H1 (cell line): ENCODE measurements around the gene TSNAXIP1. TPM values are rescaled to one million over a fixed set of nuclear protein-coding genes. Genes with fewer than 3 reads are reported as not detected.
A peak's percentile ranks its signal among the peaks of the same experiment; 100 is the strongest.

ENCODE experiments used
- CTCF ChIA-PET: fragments of 300-600 bp; sonication (Branson Sonifier 250); formaldehyde crosslinking; loops from one replicate; lab custom pipeline; 2021; ENCODE audit not compliant: partially characterized antibody; lab: Charles Lee
- POLR2A ChIA-PET: fragments of 300-600 bp; sonication (Branson Sonifier 250); formaldehyde crosslinking; loops from one replicate; lab custom pipeline; 2021; ENCODE audit warnings: inconsistent platforms; ENCODE audit not compliant: partially characterized antibody; lab: Charles Lee
- DNase-seq, 2 experiments: peaks; one replicate each; pipeline versions ENCODE4 v3.0.0 to v3.0.0-alpha.2; 2010 to 2022; ENCODE audit warnings: low spot score in 2 of 2, low read depth in 1 of 2, mixed read lengths in 1 of 2
- FAIRE-seq: peaks from 2 replicates; lab custom pipeline; 2011; peaks lifted over from hg19 to GRCh38; lab: Jason Lieb, UNC
- H2AFZ ChIP-seq: 2 replicates; pipeline ENCODE4 v1.8.1; 2012; ENCODE audit warnings: low read length, inconsistent platforms
- H2AK5ac ChIP-seq: 2 replicates; pipeline ENCODE4 v1.6.1; 2013; ENCODE audit warnings: low read depth, low read length
- H2BK120ac ChIP-seq: replicated peaks from 2 replicates; pipeline ENCODE3; 2013; ENCODE audit warnings: low read depth, low read length, inconsistent platforms
- H2BK12ac ChIP-seq: 2 replicates; pipeline ENCODE4 v1.6.1; 2013; ENCODE audit warnings: low read depth, low read length
- H2BK15ac ChIP-seq: 2 replicates; pipeline ENCODE4 v1.6.1; 2013; ENCODE audit warnings: low read length
- H2BK20ac ChIP-seq: 2 replicates; pipeline ENCODE4 v1.6.1; 2013; ENCODE audit warnings: low read length
- H2BK5ac ChIP-seq: 2 replicates; pipeline ENCODE4 v1.6.1; 2013; ENCODE audit warnings: low read depth, low read length
- H3K14ac ChIP-seq: 2 replicates; pipeline ENCODE4 v1.6.1; 2013; ENCODE audit warnings: inconsistent platforms; ENCODE audit not compliant: insufficient read length
- H3K18ac ChIP-seq: 2 replicates; pipeline ENCODE4 v1.6.1; 2013; ENCODE audit warnings: low read length; ENCODE audit errors: extremely low read depth
- H3K23ac ChIP-seq: 2 replicates; pipeline ENCODE4 v1.6.1; 2013; ENCODE audit warnings: inconsistent platforms; ENCODE audit not compliant: insufficient read length
- H3K23me2 ChIP-seq: 2 replicates; pipeline ENCODE4 v1.6.1; 2013; ENCODE audit warnings: low read depth, low read length
- H3K27ac ChIP-seq: 2 replicates; pipeline ENCODE4 v1.6.1; 2011; ENCODE audit warnings: low read depth, low read length, inconsistent platforms
- H3K27me3 ChIP-seq, 4 experiments: replicated peaks in 1 of 4; 1 replicate in 1 of 4; 2 replicates in 3 of 4; pipeline versions ENCODE4 v1.6.1 to v1.8.1; 2011 to 2013; ENCODE audit warnings: low read length in 3 of 4, mild to moderate bottlenecking in 3 of 4, inconsistent platforms in 2 of 4, mixed read lengths in 2 of 4, moderate library complexity in 1 of 4; ENCODE audit not compliant: control insufficient read depth in 3 of 4, insufficient read depth in 3 of 4; ENCODE audit errors: extremely low read depth in 1 of 4
- H3K36me3 ChIP-seq, 4 experiments: 2 replicates each; pipeline versions ENCODE4 v1.6.1 to v1.8.1; 2011 to 2013; ENCODE audit warnings: mild to moderate bottlenecking in 4 of 4, low read length in 3 of 4, moderate library complexity in 2 of 4, control low read depth in 1 of 4, inconsistent platforms in 1 of 4; ENCODE audit not compliant: insufficient read depth in 4 of 4, control insufficient read depth in 2 of 4
- H3K4ac ChIP-seq: replicated peaks from 2 replicates; pipeline ENCODE3; 2013; ENCODE audit warnings: low read length, low read depth, mixed read lengths, inconsistent platforms; ENCODE audit not compliant: insufficient read length
- H3K4me1 ChIP-seq, 4 experiments: replicated peaks in 1 of 4; 1 replicate in 1 of 4; 2 replicates in 3 of 4; pipeline versions ENCODE4 v1.6.1 to v1.8.1; 2011 to 2013; ENCODE audit warnings: low read length in 3 of 4, inconsistent platforms in 2 of 4, mixed read lengths in 1 of 4; ENCODE audit not compliant: insufficient read depth in 4 of 4, control insufficient read depth in 3 of 4
- H3K4me2 ChIP-seq, 2 experiments: 2 replicates each; pipeline versions ENCODE4 v1.6.1 to v1.8.1; 2011 to 2013; ENCODE audit warnings: low read depth in 2 of 2, low read length in 2 of 2, control low read depth in 1 of 2, inconsistent platforms in 1 of 2, mild to moderate bottlenecking in 1 of 2; ENCODE audit not compliant: insufficient read depth in 1 of 2
- H3K4me3 ChIP-seq, 4 experiments: fragments of 200-600, 300-600 bp in 1 of 4; sonication (generic), shearing (Covaris generic), sonication (Bioruptor Twin) in 1 of 4; 2 replicates each; pipeline versions ENCODE4 v1.5.1 to v1.8.1; 2011 to 2016; ENCODE audit warnings: low read length in 4 of 4, low read depth in 3 of 4, control low read depth in 2 of 4, inconsistent platforms in 2 of 4, mild to moderate bottlenecking in 2 of 4, mixed read lengths in 1 of 4, moderate library complexity in 1 of 4; ENCODE audit not compliant: insufficient read depth in 2 of 4; ENCODE audit errors: extremely low read depth in 1 of 4
- H3K56ac ChIP-seq: replicated peaks from 2 replicates; pipeline ENCODE3; 2013; ENCODE audit warnings: low read depth, mild to moderate bottlenecking, mixed read lengths, low read length, inconsistent platforms; ENCODE audit not compliant: insufficient read length
- H3K79me1 ChIP-seq: 2 replicates; pipeline ENCODE4 v1.6.1; 2013; ENCODE audit warnings: low read depth, low read length, control low read depth
- H3K79me2 ChIP-seq, 2 experiments: 2 replicates each; pipeline versions ENCODE4 v1.6.1 to v1.8.1; 2012 to 2013; ENCODE audit warnings: low read length in 2 of 2, mild to moderate bottlenecking in 2 of 2, inconsistent platforms in 1 of 2; ENCODE audit not compliant: insufficient read depth in 2 of 2, control insufficient read depth in 1 of 2
- H3K9ac ChIP-seq, 4 experiments: replicated peaks in 1 of 4; 1 replicate in 1 of 4; 2 replicates in 3 of 4; pipeline versions ENCODE4 v1.6.1 to v1.8.1; 2011 to 2013; ENCODE audit warnings: low read depth in 3 of 4, low read length in 3 of 4, control low read depth in 2 of 4, mild to moderate bottlenecking in 2 of 4, moderate library complexity in 2 of 4, inconsistent platforms in 1 of 4; ENCODE audit errors: extremely low read depth in 1 of 4
- H3K9me3 ChIP-seq, 2 experiments: 2 replicates each; pipeline versions ENCODE4 v1.6.1 to v1.8.1; 2012 to 2013; ENCODE audit warnings: mild to moderate bottlenecking in 2 of 2, moderate library complexity in 2 of 2, control low read depth in 1 of 2, inconsistent platforms in 1 of 2, low read depth in 1 of 2, low read length in 1 of 2, mixed read lengths in 1 of 2; ENCODE audit not compliant: insufficient read depth in 2 of 2
- H4K20me1 ChIP-seq, 2 experiments: replicated peaks in 1 of 2; 2 replicates each; pipeline versions ENCODE3 to v1.8.1; 2011 to 2013; ENCODE audit warnings: inconsistent platforms in 2 of 2, low read length in 2 of 2, mild to moderate bottlenecking in 1 of 2; ENCODE audit not compliant: insufficient read depth in 2 of 2, control insufficient read depth in 1 of 2
- H4K5ac ChIP-seq: 2 replicates; pipeline ENCODE4 v1.6.1; 2013; ENCODE audit warnings: low read length, low read depth, mixed read lengths, inconsistent platforms; ENCODE audit not compliant: insufficient read length
- H4K8ac ChIP-seq: 2 replicates; pipeline ENCODE4 v1.8.0; 2013; ENCODE audit warnings: mild to moderate bottlenecking, moderate library complexity, low read length, inconsistent platforms; ENCODE audit not compliant: insufficient read depth; ENCODE audit errors: extremely low read depth
- H4K91ac ChIP-seq: replicated peaks from 2 replicates; pipeline ENCODE3; 2013; ENCODE audit warnings: low read length, mixed read lengths, inconsistent platforms; ENCODE audit not compliant: insufficient read length
- TAF7 ChIP-seq: optimal IDR thresholded peaks from 2 replicates; pipeline ENCODE3; 2011; ENCODE audit warnings: low read depth, mild to moderate bottlenecking, inconsistent platforms, low read length, moderate library complexity, borderline replicate concordance
- YY1 ChIP-seq: IDR thresholded peaks from 2 replicates; pipeline ENCODE4 v1.6.1; 2011; ENCODE audit warnings: low read depth, mild to moderate bottlenecking, low read length
- WGBS, 2 experiments: shearing (Covaris generic) in 1 of 2; methylation state at CpG; one replicate each; pipeline versions ENCODE4 v1.1.6 to v1.1.7; 2013 to 2015; ENCODE audit warnings: low lambda C conversion rate in 2 of 2, mixed read lengths in 2 of 2, inconsistent platforms in 1 of 2, low coverage in 1 of 2, missing lambda C conversion rate in 1 of 2; ENCODE audit not compliant: insufficient replicate concordance in 2 of 2, insufficient coverage in 1 of 2, insufficient read length in 1 of 2; ENCODE audit errors: extremely low coverage in 1 of 2, missing lambda C conversion rate in 1 of 2; 5-methylcytosine and 5-hydroxymethylcytosine counted together
- polyA plus RNA-seq, 7 experiments: library from polyadenylated mRNA; depleted of rRNA in 3 of 7; stranded (reverse) in 5 of 7; unstranded in 2 of 7; fragments of >200 nt in 5 of 7; fragments of 200-250 nt in 2 of 7; gene quantifications; 1 replicate in 5 of 7; 2 replicates in 1 of 7; 4 replicates in 1 of 7; pipeline versions ENCODE4 v1.2.1 to v1.2.3, GENCODE V29; 2011 to 2013; ENCODE audit warnings: missing spikeins in 2 of 7, mixed read lengths in 2 of 7
- total RNA-seq: library from RNA; stranded (reverse); fragmentation: NEBNext Ultra II Directional; extraction: Animal tissue kit (Norgen Biotek cat#: 25700); gene quantifications from 2 replicates; pipeline ENCODE4 v1.2.1, GENCODE V29; 2021

TSNAXIP1 gene
- total and polyA plus RNA-seq, 2 of the 8 experiments (the other 6 are each of a cell fraction or from before 2014, with no cell fraction given), result 0.37 to 0.94 TPM

DNA sequence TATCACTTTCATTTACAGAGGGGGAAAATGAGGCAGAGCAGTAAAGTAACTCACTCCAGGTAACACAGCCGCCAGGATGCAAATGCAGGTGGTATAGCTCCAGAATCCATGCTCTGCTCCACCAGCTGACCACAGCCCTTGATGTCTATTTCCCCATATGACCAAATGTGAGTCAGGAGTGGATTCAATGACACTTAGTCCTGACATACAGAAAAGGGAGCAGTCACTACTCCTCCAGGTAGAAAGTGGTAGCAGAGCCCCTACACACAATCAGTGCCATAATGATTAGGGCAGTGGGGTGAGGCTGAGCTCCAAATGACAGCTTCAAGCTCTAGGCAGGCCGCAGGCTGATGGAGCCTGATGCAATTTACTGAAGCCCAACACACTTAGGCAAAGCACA lies 44.3 kb upstream of the TSNAXIP1 start:
- H3K4me3 ChIP-seq, result no peak overlapping the region
- DNase-seq, result no peak
- H4K8ac ChIP-seq, result peak overlapping the region; percentile 42; the same call in 1 of the 2 replicates
- H2BK15ac ChIP-seq, result no peak overlapping the region
- H3K4me1 ChIP-seq, result no peaks in the 10 kb centered on the region
- 86% methylated on average over 2 of the region's 2 CpGs; no CpG with 5 or more reads in 1 of the 2 experiments for WGBS, 2 experiments
- no peak for TF ChIP-seq YY1
- TF ChIP-seq TAF7, result no peak
- no peak overlapping the region for H4K91ac ChIP-seq
- no peak overlapping the region; the same call in 1 of the 2 replicates for H2BK5ac ChIP-seq
- H3K79me2 ChIP-seq, result no peaks in the 10 kb centered on the region
- no peaks in the 10 kb centered on the region for H3K9me3 ChIP-seq
- no peak for FAIRE-seq
- H3K23me2 ChIP-seq, result no peaks in the 10 kb centered on the region
- H4K5ac ChIP-seq, result no peak overlapping the region
- peaks cover 3% of the 10 kb centered on the region; the same call in 1 of the 2 replicates for H3K79me1 ChIP-seq
- H3K23ac ChIP-seq, result no peak overlapping the region
- ChIA-PET POLR2A (no interaction called here), CTCF (interaction anchor here (0.6 to 1.1 kb wide), 3 partner anchors 30 to 90 kb away, joined by 3 to 5 read pairs (median 4); no protein-coding TSS in a partner anchor)
- no peak overlapping the region for H3K27ac ChIP-seq
- H3K27me3 ChIP-seq, result no peaks in the 10 kb centered on the region
- H2BK120ac ChIP-seq, result no peak overlapping the region
- no peak overlapping the region for H3K56ac ChIP-seq
- no peak overlapping the region for H3K4ac ChIP-seq
- H2AFZ ChIP-seq, result no peak overlapping the region
- no peak overlapping the region for H3K4me2 ChIP-seq
- H4K20me1 ChIP-seq, result peaks cover 0 to 23% of the 10 kb centered on the region in 2 experiments
- H2BK20ac ChIP-seq, result no peak overlapping the region
- H3K9ac ChIP-seq, result no peak overlapping the region
- no peak overlapping the region for H3K14ac ChIP-seq
- H2BK12ac ChIP-seq, result no peak overlapping the region
- no peak overlapping the region for H2AK5ac ChIP-seq
- H3K18ac ChIP-seq, result no peak overlapping the region
- no peaks in the 10 kb centered on the region for H3K36me3 ChIP-seq
